Activated T-helper 1 cell treated with anti-CD3 and anti-CD28 coated beads, Interleukin-2, amount 50 U/mL, for 16 hours (primary cell): ENCODE data around the gene SMIM23.

Source experiments
- DNase-seq, 2 donors: peaks; one replicate each; pipeline ENCODE4 v3.0.0-alpha.2; 2020; ENCODE audit warnings: low read depth in 1 of 2, low spot score in 1 of 2

SMIM23 gene

GRCh38 chr5:171813813-171814490, 28.3 kb downstream of the SMIM23 start:
- no peak for DNase-seq

- DNase-seq = no peak
Measured at GRCh38 chr5:171816666-171817065, 31.0 kb downstream of the SMIM23 start.

- no peak for DNase-seq
Measured at GRCh38 chr5:171820561-171820960, 34.9 kb downstream of the SMIM23 start.

- DNase-seq = no peak
Measured at GRCh38 chr5:171821286-171821685, 35.7 kb downstream of the SMIM23 start.

GRCh38 chr5:171823269-171823668, 37.7 kb downstream of the SMIM23 start:
- DNase-seq = no peak

GRCh38 chr5:171825051-171825450, 39.4 kb downstream of the SMIM23 start:
- DNase-seq = no peak

GRCh38 chr5:171826132-171826531, 40.5 kb downstream of the SMIM23 start:
- DNase-seq = no peak

GRCh38 chr5:171827162-171827561, 41.5 kb downstream of the SMIM23 start:
- no peak for DNase-seq

- DNase-seq = no peak
Measured at GRCh38 chr5:171830686-171831085, 45.1 kb downstream of the SMIM23 start.

GRCh38 chr5:171832775-171833174, 47.2 kb downstream of the SMIM23 start:
- no peak for DNase-seq

- DNase-seq = no peak
Measured at GRCh38 chr5:171834461-171834860, 48.8 kb downstream of the SMIM23 start.

GRCh38 chr5:171835066-171835465, 49.4 kb downstream of the SMIM23 start:
- no peak for DNase-seq

- DNase-seq = no peak
Measured at GRCh38 chr5:171837522-171837921, 51.9 kb downstream of the SMIM23 start.

GRCh38 chr5:171838066-171838465, 52.4 kb downstream of the SMIM23 start:
- DNase-seq = no peak

- no peak for DNase-seq
Measured at GRCh38 chr5:171839112-171839511, 53.5 kb downstream of the SMIM23 start.

- no peak for DNase-seq
Measured at GRCh38 chr5:171840066-171840465, 54.4 kb downstream of the SMIM23 start.
